GM18499 (cell line): ENCODE results near the gene PPP1R37.
"Not testable (repeated sequence)": the region's sequence is repeated elsewhere in the genome, so short reads cannot be mapped to it uniquely, and the experiment has no call there.

ENCODE experiments used
- ATAC-seq: cut with Tn5 transposase; IDR thresholded peaks from one replicate; pipeline ENCODE4 v1.9.1; 2021; ENCODE audit warnings: moderate number of reproducible peaks; ENCODE audit not compliant: insufficient read depth, unreplicated experiment

PPP1R37 gene

DNA sequence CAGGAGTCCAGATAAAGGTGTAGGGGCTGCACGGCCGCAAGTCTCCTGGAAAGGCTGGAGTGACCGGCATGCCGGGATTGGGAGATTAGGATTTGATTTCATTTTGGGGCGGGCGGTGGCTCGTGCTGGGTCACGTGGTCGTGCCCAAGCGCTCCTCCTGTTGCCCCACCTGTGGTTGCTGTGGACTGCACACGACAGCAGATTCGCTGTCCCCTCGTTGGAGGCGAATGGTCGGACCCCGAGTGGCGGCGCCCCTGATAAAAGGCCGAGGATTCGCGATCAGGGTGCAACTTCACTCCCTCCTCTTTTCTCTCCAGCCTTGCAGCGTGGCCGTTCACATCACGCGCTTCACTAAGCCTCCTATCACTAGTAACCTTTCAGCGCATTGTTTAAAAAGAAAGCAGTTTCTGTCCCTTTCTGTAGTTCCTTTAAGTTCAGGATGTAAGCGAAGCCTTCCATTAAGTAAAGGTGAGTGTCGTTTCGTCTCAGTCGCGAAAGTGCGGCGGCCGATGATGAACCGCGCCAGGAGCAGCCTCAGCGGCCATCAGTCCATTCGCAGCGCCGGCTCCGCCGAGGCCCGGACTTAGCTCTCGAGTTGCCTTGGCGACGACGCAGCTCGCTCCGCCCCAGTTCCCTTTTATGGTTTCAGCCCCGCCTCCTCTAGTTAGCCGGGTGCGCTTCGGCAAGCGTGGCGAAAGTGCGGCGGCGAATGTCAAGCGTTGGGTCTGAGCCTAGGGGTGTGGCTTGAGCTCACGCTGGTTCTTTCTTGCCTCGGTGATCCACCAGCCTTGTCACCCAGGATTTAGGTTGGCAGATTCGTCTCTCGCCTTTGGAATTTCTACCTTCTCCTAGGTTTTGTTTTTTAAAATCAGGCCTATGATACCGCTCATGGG, 1.7 kb upstream of the PPP1R37 start:
- ATAC-seq: no peak

DNA sequence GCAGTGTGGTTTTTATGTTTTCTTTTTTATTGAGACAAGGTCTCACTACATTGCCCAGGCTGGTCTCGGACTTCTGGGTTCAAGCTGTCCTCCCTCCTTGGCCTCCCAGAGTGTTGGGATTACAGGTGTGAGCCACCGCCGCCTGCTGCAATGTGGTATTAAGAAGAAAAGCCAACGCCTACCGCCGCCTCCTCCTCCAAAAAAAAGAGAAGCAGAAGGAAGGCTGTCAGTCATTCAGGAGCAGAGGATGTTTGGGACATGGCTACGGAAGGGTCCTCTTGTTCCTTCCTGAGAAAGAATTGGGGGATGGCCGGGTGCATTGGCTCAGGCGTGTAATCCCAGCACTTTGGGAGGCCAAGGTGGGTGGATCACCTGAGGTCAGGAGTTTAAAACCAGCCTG, 1.2 kb downstream of the PPP1R37 start:
- ATAC-seq: no peak

- no peak for ATAC-seq
Measured at GRCh38 chr19:45094707-45095106, 1.7 kb downstream of the PPP1R37 start.

- ATAC-seq: no peak
Measured at GRCh38 chr19:45095496-45096413, 2.8 kb downstream of the PPP1R37 start.

DNA sequence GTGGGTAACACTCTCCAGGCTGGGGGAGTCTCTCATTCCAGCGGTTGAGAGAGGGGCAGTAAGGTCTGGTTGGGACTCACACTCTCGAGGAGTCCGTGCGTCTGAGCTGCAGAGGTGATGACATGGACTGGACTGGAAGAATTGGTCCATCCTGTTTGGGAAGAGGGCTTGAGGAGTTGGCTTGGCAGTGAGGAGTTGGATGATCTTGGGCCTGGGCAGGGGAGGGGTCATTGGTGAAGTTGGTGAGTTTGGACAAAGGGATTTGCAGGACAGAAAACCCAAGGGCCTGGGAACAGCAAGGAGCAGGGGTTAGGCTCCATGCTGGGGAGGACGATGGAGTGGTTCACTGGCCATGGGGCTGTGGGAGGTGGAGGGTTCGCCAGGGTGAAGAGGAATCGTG, 3.7 kb downstream of the PPP1R37 start:
- ATAC-seq: no peak

DNA sequence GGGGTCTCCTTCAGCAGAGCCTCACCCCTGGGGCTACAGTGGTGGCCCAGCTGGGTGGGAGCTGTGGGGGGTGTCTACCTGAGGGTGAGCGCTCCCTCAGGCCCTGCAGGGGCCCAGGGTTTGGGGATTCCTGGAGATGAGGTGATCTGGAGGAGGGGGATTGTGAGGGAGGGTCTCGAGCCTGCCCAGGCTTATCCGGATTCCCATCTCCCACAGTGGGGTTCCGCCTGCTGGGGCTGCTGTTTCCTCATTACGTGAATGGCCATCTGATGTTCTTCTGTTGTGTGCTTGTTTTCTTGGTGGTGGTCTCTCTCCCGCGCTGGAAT, 4.4 kb downstream of the PPP1R37 start:
- ATAC-seq: no peak

GRCh38 chr19:45097776-45098520, 5.0 kb downstream of the PPP1R37 start:
- ATAC-seq: no peak

- ATAC-seq: no peak
Measured at GRCh38 chr19:45098521-45099466, 5.8 kb downstream of the PPP1R37 start.

GRCh38 chr19:45099467-45100191, 6.7 kb downstream of the PPP1R37 start:
- no peak for ATAC-seq

- ATAC-seq: no peak
Measured at GRCh38 chr19:45100201-45100600, 7.2 kb downstream of the PPP1R37 start.

DNA sequence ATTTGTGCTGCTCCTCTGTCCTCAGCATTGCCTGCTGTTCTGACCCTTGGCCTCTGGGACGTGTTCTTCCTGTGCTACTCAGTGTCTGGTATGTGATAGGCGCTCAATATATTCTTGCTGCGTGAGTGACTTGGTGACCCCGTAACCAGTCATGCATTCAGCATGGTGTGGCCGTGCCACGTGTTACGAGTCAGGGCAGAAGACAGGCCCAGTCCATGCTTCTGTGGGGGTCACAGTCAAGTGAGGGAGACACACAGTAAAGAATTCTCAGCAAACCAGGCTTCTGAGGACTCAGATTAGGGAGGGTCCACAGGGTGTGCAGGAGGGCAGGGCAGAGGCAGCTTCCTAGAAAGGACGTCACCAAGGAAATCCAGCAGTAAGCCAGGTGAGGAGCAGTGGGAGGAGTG, 7.9 kb downstream of the PPP1R37 start:
- no peak for ATAC-seq

GRCh38 chr19:45101806-45102205, 8.8 kb downstream of the PPP1R37 start:
- ATAC-seq: no peak

DNA sequence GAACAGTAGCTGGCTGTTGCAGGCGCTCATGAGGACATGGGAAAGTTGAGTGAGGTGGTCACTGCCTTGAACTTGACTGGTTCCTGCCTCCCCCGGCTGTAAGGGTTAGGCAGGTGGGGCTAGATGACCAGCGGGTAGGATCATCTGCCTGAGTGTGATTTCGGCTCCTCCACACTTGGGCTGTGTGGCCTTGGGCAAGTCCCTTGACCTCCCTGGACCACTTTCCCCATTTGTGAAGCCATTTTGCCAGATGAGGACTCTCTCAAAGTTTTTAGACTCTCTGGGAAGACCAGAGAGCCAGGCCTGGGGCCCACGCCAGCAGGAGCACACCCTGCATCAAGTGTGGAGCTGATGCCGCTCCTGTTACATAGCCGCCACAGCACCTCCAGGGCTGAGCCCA, 9.5 kb downstream of the PPP1R37 start:
- ATAC-seq: no peak

DNA sequence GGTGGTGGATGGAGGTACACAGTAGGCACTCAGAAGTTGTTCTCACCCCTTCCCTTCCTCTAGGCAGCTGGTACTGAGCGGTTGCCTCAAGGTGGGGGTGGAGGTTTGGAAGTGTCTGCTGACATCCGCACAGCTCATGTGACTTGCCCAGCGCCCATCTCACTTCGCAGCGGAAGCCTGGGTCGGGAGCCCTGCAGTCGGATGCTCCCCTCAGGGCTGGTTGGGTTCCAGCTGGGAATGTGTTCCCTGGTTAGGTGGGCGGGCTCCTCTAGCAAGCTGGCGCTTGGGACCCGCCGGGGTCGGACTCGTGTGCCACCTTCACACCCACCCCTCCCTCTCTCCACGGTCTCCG, 10.2 kb downstream of the PPP1R37 start:
- no peak for ATAC-seq

- ATAC-seq: no peak
Measured at GRCh38 chr19:45103508-45104319, 10.7 kb downstream of the PPP1R37 start.

- no peak for ATAC-seq
Measured at GRCh38 chr19:45104658-45105349, 11.8 kb downstream of the PPP1R37 start.

DNA sequence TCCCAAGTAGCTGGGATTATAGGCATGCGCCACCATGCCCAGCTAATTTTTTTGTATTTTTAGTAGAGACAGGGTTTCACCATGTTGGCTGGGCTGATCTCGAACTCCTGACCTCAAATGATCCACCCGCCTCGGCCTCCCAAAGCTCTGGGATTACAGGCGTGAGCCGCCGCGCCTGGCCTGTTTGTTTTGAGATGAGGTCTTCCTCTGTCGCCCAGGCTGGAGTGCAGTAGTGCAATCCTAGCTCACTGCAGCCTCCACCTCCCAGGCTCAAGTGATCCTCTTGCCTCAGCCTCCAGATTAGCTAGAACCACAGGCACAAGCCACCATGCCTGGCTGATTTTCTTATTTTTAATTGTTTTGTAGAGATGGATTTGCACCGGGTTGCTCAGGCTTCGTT, 13.4 kb downstream of the PPP1R37 start:
- not testable (repeated sequence) for ATAC-seq
